Pancreas (tissue), 10 donors: ENCODE results near the gene FFAR1. TPM values are rescaled to one million over a fixed set of nuclear protein-coding genes. Genes with fewer than 3 reads are reported as not detected.

ENCODE experiments used
- ATAC-seq, 4 donors: fragments of 200-7000 bp; cut with Tn5 transposase; one replicate each; pipeline versions ENCODE4 v1.8.0 to v1.9.1; 2020; ENCODE audit warnings: mild to moderate bottlenecking in 4 of 4, moderate library complexity in 4 of 4
- DNase-seq, 6 donors: peaks; one replicate each; pipeline ENCODE4 v3.0.0-alpha.2; 2020
- FAIRE-seq: peaks from 2 replicates; lab custom pipeline; 2012; peaks lifted over from hg19 to GRCh38; lab: Jason Lieb, UNC
- H3K27ac ChIP-seq, 4 donors: fragments of 200-600 bp; sonication (generic); 1 replicate in 3 of 4; 2 replicates in 1 of 4; pipeline versions ENCODE4 v1.5.0 to v1.8.0; 2020
- H3K27me3 ChIP-seq, 4 donors: fragments of 200-600 bp; one replicate each; pipeline ENCODE4 v1.8.0; 2021
- H3K36me3 ChIP-seq, 3 donors: fragments of 200-600 bp; sonication (generic) in 1 of 3; one replicate each; pipeline versions ENCODE4 v1.5.0 to v1.8.0; 2020 to 2021
- H3K4me1 ChIP-seq, 3 donors: fragments of 200-600 bp; one replicate each; pipeline ENCODE4 v1.8.0; 2021
- H3K4me3 ChIP-seq, 4 donors: fragments of 200-600 bp; sonication (generic) in 2 of 4; one replicate each; pipeline versions ENCODE4 v1.5.0 to v1.8.0; 2020 to 2021
- H3K9me3 ChIP-seq, 4 donors: fragments of 200-600 bp; one replicate each; pipeline ENCODE4 v1.8.0; 2021
- WGBS, 2 donors: extraction: QIAGEN DNeasy Blood & Tissue Kit; methylation state at CpG; one replicate each; pipeline ENCODE4 v1.1.7; 2013; 5-methylcytosine and 5-hydroxymethylcytosine counted together
- intact Hi-C, 3 donors: fragments of 100-400 bp; cut with DNase I; formaldehyde crosslinking; loops; one replicate each; pipeline versions ENCODE4 v1.11.1 to v1.14.2; 2022
- polyA plus RNA-seq, 2 donors: library from polyadenylated mRNA; stranded (reverse); fragments of 200-250 nt; gene quantifications; one replicate each; pipeline ENCODE4 v1.2.3, GENCODE V29; 2013
- total RNA-seq, 6 donors: library from RNA; stranded (reverse); fragmentation: NEBNext Ultra II Directional in 4 of 6; extraction: Animal tissue kit (Norgen Biotek cat#: 25700) in 4 of 6; gene quantifications; one replicate each; pipeline versions ENCODE4 v1.2.1 to v1.2.4, GENCODE V29; 2021 to 2023
- TF ChIP-seq, protein P1 (sequence below), 4 donors: fragments of 200-600 bp; sonication (generic) in 3 of 4; IDR thresholded peaks; one replicate each; pipeline versions ENCODE4 v1.5.0 to v1.8.0; 2021; ENCODE audit warnings: antibody characterized with exemption in 4 of 4
- donor health status: healthy with polysubstance abuse.
- donor health status: DM: no; HTN: no; CAD: no; lungs with moderate emphysema.
- donor health status: DM: no; HTN: no; CAD: no.
- donor health status: control.
- donor health status: control.
- donor health status: Bipolar disorder and iron deficiency.
- donor health status: DM: yes; HTN: yes; CAD: no.
- donor health status: DM: no; HTN: no; CAD: no.
- donor health status: DM: no; HTN: no; CAD: no.
- donor health status: DM: yes; HTN: yes; CAD: no.

Gene FFAR1
- total and polyA plus RNA-seq, 8 donors, result 0.60 to 30.1 (median 2.6) TPM

DNA sequence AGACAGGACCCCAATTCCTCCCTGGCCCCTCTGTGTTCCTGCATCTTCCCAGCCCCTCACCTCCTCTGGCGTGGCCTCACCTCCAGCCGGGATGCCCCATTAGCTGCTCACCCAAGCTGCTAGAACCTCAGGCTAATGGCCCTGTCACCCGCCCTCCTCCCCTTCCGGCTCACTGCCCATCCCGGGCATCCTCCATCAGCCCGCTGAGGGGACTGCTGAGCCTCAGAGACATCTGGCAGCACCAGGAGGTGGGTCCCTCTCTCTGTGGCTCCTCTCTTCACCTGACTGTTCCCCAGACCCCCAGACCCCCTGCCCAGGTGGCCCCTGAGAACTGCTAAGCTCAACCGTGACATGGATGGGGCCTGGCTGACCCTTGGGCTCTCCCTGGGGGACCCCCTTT, 2.9 kb downstream of the FFAR1 start:
- FAIRE-seq (no peak), ATAC-seq (peak in 2 of 4 donors; percentile 59 to 60), DNase-seq (peak in 2 of 6 donors; percentile 26 to 55)
- 82 to 87% methylated on average over 7 of the region's 7 CpGs for WGBS, 2 donors
- Histone ChIP-seq H3K27me3 (no peaks in the 10 kb centered on the region), H3K4me3 (no peak overlapping the region), H3K4me1 (no peaks in the 10 kb centered on the region), H3K9me3 (no peaks in the 10 kb centered on the region), H3K36me3 (no peaks in the 10 kb centered on the region), H3K27ac (no peak overlapping the region)
- intact Hi-C loops, result loop anchor here in 1 of 3 donors (5.0 kb wide), 2 partner anchors 117 to 147 kb away; no protein-coding TSS in a partner anchor
- TF ChIP-seq, protein P1, sequence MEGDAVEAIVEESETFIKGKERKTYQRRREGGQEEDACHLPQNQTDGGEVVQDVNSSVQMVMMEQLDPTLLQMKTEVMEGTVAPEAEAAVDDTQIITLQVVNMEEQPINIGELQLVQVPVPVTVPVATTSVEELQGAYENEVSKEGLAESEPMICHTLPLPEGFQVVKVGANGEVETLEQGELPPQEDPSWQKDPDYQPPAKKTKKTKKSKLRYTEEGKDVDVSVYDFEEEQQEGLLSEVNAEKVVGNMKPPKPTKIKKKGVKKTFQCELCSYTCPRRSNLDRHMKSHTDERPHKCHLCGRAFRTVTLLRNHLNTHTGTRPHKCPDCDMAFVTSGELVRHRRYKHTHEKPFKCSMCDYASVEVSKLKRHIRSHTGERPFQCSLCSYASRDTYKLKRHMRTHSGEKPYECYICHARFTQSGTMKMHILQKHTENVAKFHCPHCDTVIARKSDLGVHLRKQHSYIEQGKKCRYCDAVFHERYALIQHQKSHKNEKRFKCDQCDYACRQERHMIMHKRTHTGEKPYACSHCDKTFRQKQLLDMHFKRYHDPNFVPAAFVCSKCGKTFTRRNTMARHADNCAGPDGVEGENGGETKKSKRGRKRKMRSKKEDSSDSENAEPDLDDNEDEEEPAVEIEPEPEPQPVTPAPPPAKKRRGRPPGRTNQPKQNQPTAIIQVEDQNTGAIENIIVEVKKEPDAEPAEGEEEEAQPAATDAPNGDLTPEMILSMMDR (IDR thresholded peaks at IDR 0.05), result no peak

DNA sequence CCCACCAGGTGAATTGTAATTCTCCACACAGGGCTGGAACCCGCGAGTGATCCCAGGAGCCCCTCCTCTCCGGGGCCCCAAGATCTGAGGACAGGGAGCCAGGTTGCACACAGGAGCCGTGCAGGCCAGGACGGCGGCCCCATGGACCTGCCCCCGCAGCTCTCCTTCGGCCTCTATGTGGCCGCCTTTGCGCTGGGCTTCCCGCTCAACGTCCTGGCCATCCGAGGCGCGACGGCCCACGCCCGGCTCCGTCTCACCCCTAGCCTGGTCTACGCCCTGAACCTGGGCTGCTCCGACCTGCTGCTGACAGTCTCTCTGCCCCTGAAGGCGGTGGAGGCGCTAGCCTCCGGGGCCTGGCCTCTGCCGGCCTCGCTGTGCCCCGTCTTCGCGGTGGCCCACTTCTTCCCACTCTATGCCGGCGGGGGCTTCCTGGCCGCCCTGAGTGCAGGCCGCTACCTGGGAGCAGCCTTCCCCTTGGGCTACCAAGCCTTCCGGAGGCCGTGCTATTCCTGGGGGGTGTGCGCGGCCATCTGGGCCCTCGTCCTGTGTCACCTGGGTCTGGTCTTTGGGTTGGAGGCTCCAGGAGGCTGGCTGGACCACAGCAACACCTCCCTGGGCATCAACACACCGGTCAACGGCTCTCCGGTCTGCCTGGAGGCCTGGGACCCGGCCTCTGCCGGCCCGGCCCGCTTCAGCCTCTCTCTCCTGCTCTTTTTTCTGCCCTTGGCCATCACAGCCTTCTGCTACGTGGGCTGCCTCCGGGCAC, 3.9 kb downstream of the FFAR1 start:
- H3K4me1 ChIP-seq, result no peaks in the 10 kb centered on the region
- no peaks in the 10 kb centered on the region for H3K9me3 ChIP-seq
- intact Hi-C loops, result loop anchor here in 2 of 3 donors (2.0 to 5.0 kb wide), 3 partner anchors 116 to 146 kb away; no protein-coding TSS in a partner anchor
- H3K36me3 ChIP-seq, result no peaks in the 10 kb centered on the region
- ATAC-seq, result no peak
- no peak overlapping the region for H3K4me3 ChIP-seq
- peak overlapping the region in 1 of 4 donors; percentile 33 for H3K27ac ChIP-seq
- no peaks in the 10 kb centered on the region for H3K27me3 ChIP-seq
- FAIRE-seq, result no peak
- 81 to 87% methylated on average over 46 to 47 of the region's 47 CpGs for WGBS, 2 donors
- peak in 2 of 6 donors; percentile 53 to 74 for DNase-seq
- TF ChIP-seq, protein P1 (IDR thresholded peaks at IDR 0.05), result no peak

DNA sequence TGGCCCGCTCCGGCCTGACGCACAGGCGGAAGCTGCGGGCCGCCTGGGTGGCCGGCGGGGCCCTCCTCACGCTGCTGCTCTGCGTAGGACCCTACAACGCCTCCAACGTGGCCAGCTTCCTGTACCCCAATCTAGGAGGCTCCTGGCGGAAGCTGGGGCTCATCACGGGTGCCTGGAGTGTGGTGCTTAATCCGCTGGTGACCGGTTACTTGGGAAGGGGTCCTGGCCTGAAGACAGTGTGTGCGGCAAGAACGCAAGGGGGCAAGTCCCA, 4.4 kb downstream of the FFAR1 start:
- FAIRE-seq (no peak), DNase-seq (peak in 3 of 6 donors; percentile 32 to 68 (median 55)), ATAC-seq (peak in 2 of 4 donors; percentile 11 to 18)
- H3K9me3 ChIP-seq, result no peaks in the 10 kb centered on the region
- no peaks in the 10 kb centered on the region for H3K36me3 ChIP-seq
- TF ChIP-seq, protein P1 (IDR thresholded peaks at IDR 0.05), result no peak
- H3K27me3 ChIP-seq, result no peaks in the 10 kb centered on the region
- no peak overlapping the region for H3K4me3 ChIP-seq
- 70 to 82% methylated on average over 16 to 18 of the region's 18 CpGs for WGBS, 2 donors
- H3K27ac ChIP-seq, result peak overlapping the region in 1 of 4 donors; percentile 33
- intact Hi-C loops, result loop anchor here in 2 of 3 donors (2.0 to 5.0 kb wide), 3 partner anchors 115 to 145 kb away; no protein-coding TSS in a partner anchor
- no peaks in the 10 kb centered on the region for H3K4me1 ChIP-seq

DNA sequence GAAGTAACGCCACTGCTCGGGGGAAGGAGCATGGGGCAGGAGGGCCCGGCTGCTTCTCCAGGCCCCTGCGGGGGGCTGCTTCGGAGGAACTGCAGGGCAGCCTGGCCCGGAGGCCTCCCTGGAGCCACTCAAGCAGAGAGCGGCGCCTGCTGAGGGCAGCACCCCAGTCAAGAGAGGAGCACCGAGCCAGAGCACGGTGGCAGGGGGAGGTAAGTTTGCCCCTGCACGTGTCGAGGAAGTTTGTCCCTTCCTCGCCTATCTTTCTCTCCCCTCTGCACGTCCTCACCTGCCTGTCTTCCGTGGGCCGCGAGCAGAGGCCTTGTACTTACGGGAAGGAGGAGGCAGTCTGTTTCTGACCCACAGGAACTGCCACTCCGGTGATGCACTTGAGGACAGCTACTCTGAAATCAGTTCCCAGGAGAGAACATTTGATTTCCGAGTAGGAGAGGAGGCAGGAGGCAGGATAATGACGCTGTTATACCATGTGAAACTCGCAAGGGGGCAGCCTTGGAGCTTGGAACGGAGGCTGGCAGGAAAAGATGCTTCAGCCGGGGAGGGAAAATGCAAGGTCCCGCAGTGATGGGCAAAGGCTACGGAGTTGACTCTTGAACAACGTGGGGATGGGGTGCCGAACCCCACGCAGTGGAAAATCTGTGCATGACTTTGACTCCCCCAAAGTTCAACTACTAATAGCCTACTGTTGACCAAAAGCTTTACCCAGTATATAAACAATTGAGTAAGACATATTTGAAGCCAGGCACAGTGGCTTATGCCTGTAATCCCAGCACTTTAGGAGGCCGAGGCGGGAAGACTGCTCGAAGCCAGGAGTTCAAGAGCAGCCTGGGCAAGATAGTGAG, 5.0 kb downstream of the FFAR1 start:
- no peak overlapping the region for H3K4me3 ChIP-seq
- intact Hi-C loops, result loop anchor here in 2 of 3 donors (2.0 to 5.0 kb wide), 3 partner anchors 115 to 145 kb away; no protein-coding TSS in a partner anchor
- FAIRE-seq, result no peak
- H3K9me3 ChIP-seq, result no peaks in the 10 kb centered on the region
- peaks cover 0 to 3% (median 0%) of the 10 kb centered on the region in 3 donors for H3K4me1 ChIP-seq
- peak overlapping the region in 1 of 4 donors; percentile 33 for H3K27ac ChIP-seq
- H3K27me3 ChIP-seq, result no peaks in the 10 kb centered on the region
- TF ChIP-seq, protein P1 (IDR thresholded peaks at IDR 0.05), result peak; percentile 51 to 76 (median 63)
- H3K36me3 ChIP-seq, result no peaks in the 10 kb centered on the region
- peak; percentile 56 to 76 (median 68) for DNase-seq
- WGBS, 2 donors, result 27 to 29% methylated on average over 24 to 32 of the region's 32 CpGs
- peak; percentile 74 to 91 (median 80) for ATAC-seq
